ENCODE results near the gene SF3B6. TPM values are rescaled to one million over a fixed set of nuclear protein-coding genes. Genes with fewer than 3 reads are reported as not detected.

SF3B6 gene
- total and polyA plus RNA-seq, 12 donors: 61.2 to 209 (median 80.6) TPM

GRCh38 chr2:24058564-24059271 lies 17.4 kb downstream of the SF3B6 start:
- WGBS, 4 donors: 77 to 82% (median 80%) methylated on average over 3 to 4 of the region's 4 CpGs
- intact Hi-C loops (cut with DNase I): no loop called here

GRCh38 chr2:24055750-24056149 lies 20.4 kb downstream of the SF3B6 start:
- intact Hi-C loops (cut with DNase I): no loop called here
- TF ChIP-seq, protein P1, sequence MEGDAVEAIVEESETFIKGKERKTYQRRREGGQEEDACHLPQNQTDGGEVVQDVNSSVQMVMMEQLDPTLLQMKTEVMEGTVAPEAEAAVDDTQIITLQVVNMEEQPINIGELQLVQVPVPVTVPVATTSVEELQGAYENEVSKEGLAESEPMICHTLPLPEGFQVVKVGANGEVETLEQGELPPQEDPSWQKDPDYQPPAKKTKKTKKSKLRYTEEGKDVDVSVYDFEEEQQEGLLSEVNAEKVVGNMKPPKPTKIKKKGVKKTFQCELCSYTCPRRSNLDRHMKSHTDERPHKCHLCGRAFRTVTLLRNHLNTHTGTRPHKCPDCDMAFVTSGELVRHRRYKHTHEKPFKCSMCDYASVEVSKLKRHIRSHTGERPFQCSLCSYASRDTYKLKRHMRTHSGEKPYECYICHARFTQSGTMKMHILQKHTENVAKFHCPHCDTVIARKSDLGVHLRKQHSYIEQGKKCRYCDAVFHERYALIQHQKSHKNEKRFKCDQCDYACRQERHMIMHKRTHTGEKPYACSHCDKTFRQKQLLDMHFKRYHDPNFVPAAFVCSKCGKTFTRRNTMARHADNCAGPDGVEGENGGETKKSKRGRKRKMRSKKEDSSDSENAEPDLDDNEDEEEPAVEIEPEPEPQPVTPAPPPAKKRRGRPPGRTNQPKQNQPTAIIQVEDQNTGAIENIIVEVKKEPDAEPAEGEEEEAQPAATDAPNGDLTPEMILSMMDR (IDR thresholded peaks at IDR 0.05): no peak
- no peak for TF ChIP-seq POLR2A (IDR thresholded peaks at IDR 0.05)
- WGBS, 4 donors: 82 to 95% (median 90%) methylated on average over 6 of the region's 6 CpGs
- Histone ChIP-seq H3K9me3 (replicated peaks in 1 of 3) (no peaks in the 10 kb centered on the region), H3K27ac (no peak overlapping the region), H3K4me3 (no peak overlapping the region), H3K27me3 (no peaks in the 10 kb centered on the region), H3K36me3 (replicated peaks in 1 of 2) (no peaks in the 10 kb centered on the region), H3K4me1 (replicated peaks in 1 of 2) (no peaks in the 10 kb centered on the region)
- no peak for DNase-seq

More at GRCh38 chr2:24058564-24059271, 17.4 kb downstream of the SF3B6 start:
- Histone ChIP-seq H3K36me3 (replicated peaks in 1 of 2) (no peaks in the 10 kb centered on the region), H3K9me3 (replicated peaks in 1 of 3) (no peaks in the 10 kb centered on the region), H3K4me3 (no peak overlapping the region), H3K27ac (no peak overlapping the region), H3K27me3 (no peaks in the 10 kb centered on the region), H3K4me1 (replicated peaks in 1 of 2) (no peaks in the 10 kb centered on the region)
- DNase-seq: peak in 1 of 7 donors; percentile 14
- TF ChIP-seq, protein P1 (IDR thresholded peaks at IDR 0.05): no peak
- TF ChIP-seq POLR2A (IDR thresholded peaks at IDR 0.05): no peak

DNA sequence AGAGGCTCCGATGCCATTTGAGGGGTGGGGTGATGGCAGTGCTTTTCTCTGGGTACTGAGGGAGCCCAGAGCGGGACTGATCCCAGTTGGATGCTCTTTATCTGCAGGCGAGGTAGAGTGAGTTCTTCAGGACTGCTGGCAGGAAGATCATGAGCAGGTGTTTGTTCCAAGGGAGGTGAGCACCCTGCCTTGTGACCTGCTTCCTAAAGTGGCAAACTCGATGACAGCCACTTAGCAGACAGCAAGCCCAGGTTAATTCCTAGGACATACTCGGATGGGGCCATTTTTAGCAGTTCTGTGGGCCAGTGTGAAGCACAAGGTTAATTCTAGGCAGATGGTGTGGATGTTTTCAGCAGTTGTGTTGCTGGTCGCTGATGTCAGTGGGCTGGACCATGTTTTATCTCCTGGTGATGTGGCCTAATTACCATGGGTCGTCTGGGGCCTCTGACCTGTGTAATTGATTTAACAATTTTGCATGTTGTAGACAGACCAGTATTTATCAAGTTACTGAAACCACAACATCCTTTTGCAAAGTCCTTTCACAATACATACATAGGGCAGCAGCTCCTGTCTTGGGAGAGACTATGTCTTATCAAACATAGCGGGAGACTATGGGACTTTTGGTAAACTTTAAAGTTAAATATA lies 21.6 kb downstream of the SF3B6 start:
- Histone ChIP-seq H3K9me3 (replicated peaks in 1 of 3) (no peaks in the 10 kb centered on the region), H3K27ac (no peak overlapping the region), H3K27me3 (no peaks in the 10 kb centered on the region), H3K4me1 (replicated peaks in 1 of 2) (no peaks in the 10 kb centered on the region), H3K4me3 (no peak overlapping the region), H3K36me3 (replicated peaks in 1 of 2) (no peaks in the 10 kb centered on the region)
- whole genome bisulfite sequencing, 4 donors: 76 to 86% (median 83%) methylated on average over 8 of the region's 8 CpGs
- TF ChIP-seq, protein P1 (IDR thresholded peaks at IDR 0.05): no peak
- TF ChIP-seq POLR2A (IDR thresholded peaks at IDR 0.05): no peak
- peak in 1 of 7 donors; percentile 48 for DNase-seq
- intact Hi-C loops (cut with DNase I): no loop called here

GRCh38 chr2:24052951-24053350 lies 23.2 kb downstream of the SF3B6 start:
- no peak for TF ChIP-seq POLR2A (IDR thresholded peaks at IDR 0.05)
- TF ChIP-seq, protein P1 (IDR thresholded peaks at IDR 0.05): no peak
- Histone ChIP-seq H3K36me3 (replicated peaks in 1 of 2) (no peaks in the 10 kb centered on the region), H3K27ac (no peak overlapping the region), H3K4me3 (no peak overlapping the region), H3K27me3 (no peaks in the 10 kb centered on the region), H3K4me1 (replicated peaks in 1 of 2) (peaks cover 0 to 3% of the 10 kb centered on the region in 2 donors), H3K9me3 (replicated peaks in 1 of 3) (no peaks in the 10 kb centered on the region)
- 84 to 100% (median 97%) methylated on average over 1 of the region's 1 CpG for WGBS, 4 donors
- DNase-seq: no peak
- intact Hi-C loops (cut with DNase I): no loop called here
